Nephron (organoid): ENCODE measurements around the gene TRAPPC6A.

Experiments
- H3K27ac Mint-ChIP-seq, 3 experiments: 2 replicates each; pipeline ENCODE4 v1.8.0; 2020; ENCODE audit warnings: mixed read lengths in 3 of 3, mild to moderate bottlenecking in 2 of 3, moderate library complexity in 1 of 3
- H3K27me3 Mint-ChIP-seq: 2 replicates; pipeline ENCODE4 v1.8.0; 2021; ENCODE audit warnings: low read depth, mild to moderate bottlenecking, moderate library complexity, mixed read lengths
- H3K36me3 Mint-ChIP-seq: 2 replicates; pipeline ENCODE4 v1.8.0; 2020; ENCODE audit warnings: low read depth, mixed read lengths
- H3K4me1 Mint-ChIP-seq: 2 replicates; pipeline ENCODE4 v1.8.0; 2020; ENCODE audit warnings: mixed read lengths
- H3K4me3 Mint-ChIP-seq, 3 experiments: 2 replicates each; pipeline ENCODE4 v1.8.0; 2020; ENCODE audit warnings: mild to moderate bottlenecking in 3 of 3, mixed read lengths in 3 of 3, moderate library complexity in 2 of 3
- H3K9me3 Mint-ChIP-seq: 2 replicates; pipeline ENCODE4 v1.8.0; 2020; ENCODE audit warnings: mixed read lengths
- CTCF ChIP-seq, 3 experiments: fragments of 200-600 bp; sonication (generic); IDR thresholded peaks; one replicate each; pipeline ENCODE4 v1.5.0; 2021; ENCODE audit warnings: antibody characterized with exemption in 3 of 3; ENCODE audit not compliant: unreplicated experiment in 3 of 3

The TRAPPC6A gene

GRCh38 chr19:45171211-45171623 lies 6.8 kb downstream of the TRAPPC6A start:
- Mint-ChIP-seq H3K4me3 (peak overlapping the region in 1 of 3 experiments; percentile 8), H3K4me1 (peaks cover 6% of the 10 kb centered on the region), H3K9me3 (no peaks in the 10 kb centered on the region), H3K27me3 (no peaks in the 10 kb centered on the region), H3K36me3 (no peaks in the 10 kb centered on the region), H3K27ac (no peak overlapping the region)
- TF ChIP-seq CTCF (IDR thresholded peaks at IDR 0.05; ENCODE audit: unreplicated experiment in 3 of 3): no peak

GRCh38 chr19:45170146-45171106 lies 7.6 kb downstream of the TRAPPC6A start:
- Mint-ChIP-seq H3K4me3 (no peak overlapping the region), H3K36me3 (no peaks in the 10 kb centered on the region), H3K4me1 (peaks cover 3% of the 10 kb centered on the region), H3K27me3 (no peaks in the 10 kb centered on the region), H3K27ac (no peak overlapping the region), H3K9me3 (no peaks in the 10 kb centered on the region)
- no peak for TF ChIP-seq CTCF (IDR thresholded peaks at IDR 0.05; ENCODE audit: unreplicated experiment in 3 of 3)

GRCh38 chr19:45169602-45170001 lies 8.4 kb downstream of the TRAPPC6A start:
- H3K36me3 Mint-ChIP-seq: no peaks in the 10 kb centered on the region
- TF ChIP-seq CTCF (IDR thresholded peaks at IDR 0.05; ENCODE audit: unreplicated experiment in 3 of 3): no peak
- H3K27ac Mint-ChIP-seq: no peak overlapping the region
- no peaks in the 10 kb centered on the region for H3K9me3 Mint-ChIP-seq
- no peaks in the 10 kb centered on the region for H3K27me3 Mint-ChIP-seq
- H3K4me1 Mint-ChIP-seq: no peaks in the 10 kb centered on the region
- H3K4me3 Mint-ChIP-seq: no peak overlapping the region

- no peak for TF ChIP-seq CTCF (IDR thresholded peaks at IDR 0.05; ENCODE audit: unreplicated experiment in 3 of 3)
- H3K27ac Mint-ChIP-seq: no peak overlapping the region
- H3K36me3 Mint-ChIP-seq: no peaks in the 10 kb centered on the region
- no peaks in the 10 kb centered on the region for H3K4me1 Mint-ChIP-seq
- H3K4me3 Mint-ChIP-seq: no peak overlapping the region
- no peaks in the 10 kb centered on the region for H3K27me3 Mint-ChIP-seq
- H3K9me3 Mint-ChIP-seq: no peaks in the 10 kb centered on the region
Measured at GRCh38 chr19:45168767-45169351, 9.2 kb downstream of the TRAPPC6A start.

- Mint-ChIP-seq H3K4me3 (no peak overlapping the region), H3K4me1 (no peaks in the 10 kb centered on the region), H3K27me3 (peaks cover 8% of the 10 kb centered on the region), H3K27ac (no peak overlapping the region), H3K9me3 (no peaks in the 10 kb centered on the region), H3K36me3 (no peaks in the 10 kb centered on the region)
- TF ChIP-seq CTCF (IDR thresholded peaks at IDR 0.05; ENCODE audit: unreplicated experiment in 3 of 3): no peak
Measured at GRCh38 chr19:45166723-45167252, 11.2 kb downstream of the TRAPPC6A start.
